ENCODE data around the gene TSHZ1. TPM values are rescaled to one million over a fixed set of nuclear protein-coding genes. Genes with fewer than 3 reads are reported as not detected.

Gene TSHZ1
- total RNA-seq, 1 experiment from 2014 or later: 7.4 TPM

- intact Hi-C loops (cut with micrococcal nuclease; ENCODE audit: unreplicated experiment): no loop called here
These were observed 68.8 kb downstream of the TSHZ1 start for GRCh38 chr18:75279381-75279780.

GRCh38 chr18:75280427-75281280 is 70.1 kb downstream of the TSHZ1 start:
- TF ChIP-seq CTCF (conservative IDR thresholded peaks at IDR 0.05): no peak
- no peak for TF ChIP-seq EZH2 (IDR thresholded peaks at IDR 0.05; ENCODE audit: low read depth)
- no peaks in the 10 kb centered on the region for H3F3A ChIP-seq (ENCODE audit: insufficient read depth, low read depth)
- H2AFZ ChIP-seq: no peak overlapping the region
- H3K27ac ChIP-seq: no peak overlapping the region
- ChIA-PET CTCF (no interaction called here), POLR2A (ENCODE audit: unreplicated experiment) (interaction anchor here (0.6 kb wide), 1 partner anchor 130 kb away, joined by 3 read pairs; no protein-coding TSS in a partner anchor)
- no peak overlapping the region for H3K4me2 ChIP-seq
- no peaks in the 10 kb centered on the region for H3K27me3 ChIP-seq (ENCODE audit: insufficient read depth, low read depth)
- intact Hi-C loops (cut with micrococcal nuclease; ENCODE audit: unreplicated experiment): no loop called here
- H3K79me2 ChIP-seq (ENCODE audit: low read depth): no peaks in the 10 kb centered on the region
- no peaks in the 10 kb centered on the region for H3K36me3 ChIP-seq (ENCODE audit: low read depth)
- BruUV-seq (replicated peaks): no TSS peak
- no peaks in the 10 kb centered on the region for H4K20me1 ChIP-seq (ENCODE audit: insufficient read depth)
- H3K4me1 ChIP-seq (replicated peaks; ENCODE audit: insufficient read depth): no peaks in the 10 kb centered on the region
- DNase-seq: no peak
- H3K9me3 ChIP-seq (ENCODE audit: insufficient read depth, low read depth): no peaks in the 10 kb centered on the region
- H3K4me3 ChIP-seq: no peak overlapping the region
- no peaks in the 10 kb centered on the region for H3K9me2 ChIP-seq (ENCODE audit: insufficient read depth)

More at GRCh38 chr18:75279381-75279780, 68.8 kb downstream of the TSHZ1 start:
- Histone ChIP-seq H3K79me2 (ENCODE audit: low read depth) (no peaks in the 10 kb centered on the region), H3K9me2 (ENCODE audit: insufficient read depth) (no peaks in the 10 kb centered on the region), H3K4me2 (no peak overlapping the region), H3F3A (ENCODE audit: insufficient read depth, low read depth) (no peaks in the 10 kb centered on the region), H3K4me3 (no peak overlapping the region), H3K4me1 (replicated peaks; ENCODE audit: insufficient read depth) (no peaks in the 10 kb centered on the region), H3K27me3 (ENCODE audit: insufficient read depth, low read depth) (no peaks in the 10 kb centered on the region), H3K27ac (no peak overlapping the region), H4K20me1 (ENCODE audit: insufficient read depth) (no peaks in the 10 kb centered on the region), H2AFZ (no peak overlapping the region), H3K36me3 (ENCODE audit: low read depth) (no peaks in the 10 kb centered on the region), H3K9me3 (ENCODE audit: insufficient read depth, low read depth) (no peaks in the 10 kb centered on the region)
- TF ChIP-seq EZH2 (IDR thresholded peaks at IDR 0.05; ENCODE audit: low read depth): no peak
- TF ChIP-seq CTCF (conservative IDR thresholded peaks at IDR 0.05): no peak
- DNase-seq: no peak
- ChIA-PET POLR2A (ENCODE audit: unreplicated experiment) (interaction anchor here (0.6 kb wide), 1 partner anchor 783 kb away, joined by 7 read pairs; the partner anchor contains the start of gene CNDP2), CTCF (no interaction called here)
- no TSS peak for BruUV-seq (replicated peaks)

GRCh38 chr18:75282746-75283145 is 72.1 kb downstream of the TSHZ1 start:
- intact Hi-C loops (cut with micrococcal nuclease; ENCODE audit: unreplicated experiment): no loop called here
- Histone ChIP-seq H3K27ac (no peak overlapping the region), H4K20me1 (ENCODE audit: insufficient read depth) (no peaks in the 10 kb centered on the region), H3K36me3 (ENCODE audit: low read depth) (no peaks in the 10 kb centered on the region), H3K4me1 (replicated peaks; ENCODE audit: insufficient read depth) (no peaks in the 10 kb centered on the region), H3K4me3 (no peak overlapping the region), H3K9me2 (ENCODE audit: insufficient read depth) (no peaks in the 10 kb centered on the region), H3F3A (ENCODE audit: insufficient read depth, low read depth) (no peaks in the 10 kb centered on the region), H3K9me3 (ENCODE audit: insufficient read depth, low read depth) (no peaks in the 10 kb centered on the region), H3K4me2 (no peak overlapping the region), H3K27me3 (ENCODE audit: insufficient read depth, low read depth) (no peaks in the 10 kb centered on the region), H2AFZ (no peak overlapping the region), H3K79me2 (ENCODE audit: low read depth) (no peaks in the 10 kb centered on the region)
- CTCF ChIA-PET: no interaction called here
- POLR2A ChIA-PET (ENCODE audit: unreplicated experiment): no interaction called here
- TF ChIP-seq CTCF (conservative IDR thresholded peaks at IDR 0.05) (no peak), EZH2 (IDR thresholded peaks at IDR 0.05; ENCODE audit: low read depth) (no peak)
- no peak for DNase-seq
- BruUV-seq (replicated peaks): no TSS peak

All from PC-9 (cell line).